ENCODE data around the gene HNRNPK.

GRCh38 chr9:84002344-84002743 lies 22.3 kb upstream of the HNRNPK start:
- no peak for TF ChIP-seq POLR2A (IDR thresholded peaks at IDR 0.05)
- no peak for TF ChIP-seq CTCF (IDR thresholded peaks at IDR 0.05)
- TF ChIP-seq POLR2AphosphoS5 (IDR thresholded peaks at IDR 0.05), result no peak
